Caco-2 (cell line): Measurements from ENCODE around the gene RRBP1. TPM values are rescaled to one million over a fixed set of nuclear protein-coding genes. Genes with fewer than 3 reads are reported as not detected.
A peak's percentile ranks its signal among the peaks of the same experiment; 100 is the strongest.

ENCODE experiments used
- BruUV-seq: library from RNA; stranded (reverse); fragments of 400-500 nt; replicated peaks from 2 replicates; lab custom pipeline; 2021; lab: Mats Ljungman, UMichigan
- CTCF ChIA-PET: fragments of 300-600 bp; sonication (Branson Sonifier 250); formaldehyde crosslinking; loops from one replicate; lab custom pipeline; 2022; ENCODE audit warnings: antibody characterized with exemption; lab: Charles Lee
- POLR2A ChIA-PET: fragments of 300-600 bp; sonication (Branson Sonifier 250); formaldehyde crosslinking; loops from one replicate; lab custom pipeline; 2022; ENCODE audit warnings: antibody characterized with exemption; lab: Charles Lee
- DNase-seq, 2 experiments: peaks; one replicate each; pipeline versions ENCODE4 v3.0.0 to v3.0.0-alpha.2; 2020 to 2022
- H3K27me3 ChIP-seq: replicated peaks from 2 replicates; pipeline ENCODE4 v1.6.0; 2011; ENCODE audit warnings: low read length; ENCODE audit not compliant: control insufficient read depth, insufficient read depth
- H3K36me3 ChIP-seq: 2 replicates; pipeline ENCODE4 v1.5.1; 2011; ENCODE audit warnings: low read length; ENCODE audit not compliant: control insufficient read depth, insufficient read depth
- H3K4me1 ChIP-seq: fragments of 250-450 bp; sonication (Bioruptor Pico); 2 replicates; pipeline ENCODE4 v1.5.1; 2020; ENCODE audit warnings: mild to moderate bottlenecking
- H3K4me3 ChIP-seq: 2 replicates; pipeline ENCODE4 v1.5.1; 2011; ENCODE audit warnings: low read depth, mild to moderate bottlenecking, control low read depth, low read length
- H3K9me3 ChIP-seq: fragments of 250-450 bp; sonication (Bioruptor Pico); 2 replicates; pipeline ENCODE4 v1.5.1; 2020; ENCODE audit warnings: mild to moderate bottlenecking, moderate library complexity
- H3K27ac Mint-ChIP-seq: one replicate; pipeline ENCODE4 v1.8.0; 2022; ENCODE audit warnings: mixed read lengths; ENCODE audit not compliant: unreplicated experiment
- H3K27me3 Mint-ChIP-seq: one replicate; pipeline ENCODE4 v1.8.0; 2022; ENCODE audit warnings: mixed read lengths; ENCODE audit not compliant: insufficient read depth, unreplicated experiment
- H3K36me3 Mint-ChIP-seq: one replicate; pipeline ENCODE4 v1.8.0; 2022; ENCODE audit warnings: mild to moderate bottlenecking, mixed read lengths; ENCODE audit not compliant: insufficient read depth, unreplicated experiment
- H3K4me1 Mint-ChIP-seq: one replicate; pipeline ENCODE4 v1.8.0; 2022; ENCODE audit warnings: low read depth, mixed read lengths; ENCODE audit not compliant: unreplicated experiment
- H3K4me3 Mint-ChIP-seq: one replicate; pipeline ENCODE4 v1.8.0; 2022; ENCODE audit warnings: mild to moderate bottlenecking, moderate library complexity, mixed read lengths; ENCODE audit not compliant: unreplicated experiment
- H3K9me3 Mint-ChIP-seq: one replicate; pipeline ENCODE4 v1.8.0; 2022; ENCODE audit warnings: mixed read lengths; ENCODE audit not compliant: unreplicated experiment
- intact Hi-C: fragments of 100-400 bp; cut with micrococcal nuclease; formaldehyde crosslinking; loops from one replicate; pipeline ENCODE4 v1.10.0; 2022; ENCODE audit not compliant: unreplicated experiment
- total RNA-seq: library from RNA; stranded (reverse); gene quantifications from 2 replicates; pipeline ENCODE4 v1.2.3, GENCODE V29; 2022
- TF ChIP-seq, protein P1 (sequence below), 2 experiments: fragments of 200-600 bp in 1 of 2; IDR thresholded peaks; 1 replicate in 1 of 2; 2 replicates in 1 of 2; pipeline versions ENCODE4 v1.5.1 to v1.8.0; 2011 to 2022; ENCODE audit warnings: antibody characterized with exemption in 1 of 2, control low read depth in 1 of 2, inconsistent platforms in 1 of 2, low read depth in 1 of 2, low read length in 1 of 2, mild to moderate bottlenecking in 1 of 2, moderate library complexity in 1 of 2; ENCODE audit not compliant: insufficient read depth in 1 of 2, severe bottlenecking in 1 of 2, unreplicated experiment in 1 of 2

The RRBP1 gene
- total RNA-seq, 1 experiment from 2014 or later: 758 TPM

GRCh38 chr20:17640146-17640874 is 41.7 kb downstream of the RRBP1 start:
- Mint-ChIP-seq H3K4me1 (peaks cover 6% of the 10 kb centered on the region), H3K9me3 (no peaks in the 10 kb centered on the region), H3K27ac (peak overlapping the region; percentile 24), H3K27me3 (no peaks in the 10 kb centered on the region), H3K36me3 (peaks cover 100% of the 10 kb centered on the region), H3K4me3 (no peak overlapping the region)
- Histone ChIP-seq H3K27me3 (no peaks in the 10 kb centered on the region), H3K36me3 (peaks cover 24% of the 10 kb centered on the region), H3K9me3 (no peaks in the 10 kb centered on the region), H3K4me1 (no peaks in the 10 kb centered on the region), H3K4me3 (no peak overlapping the region)
- BruUV-seq: no TSS peak
- ChIA-PET CTCF (interaction anchor here (1.1 kb wide), 1 partner anchor 9 kb away, joined by 4 read pairs; no protein-coding TSS in a partner anchor), POLR2A (no interaction called here)
- no peak for DNase-seq
- intact Hi-C loops: no loop called here
- TF ChIP-seq, protein P1, sequence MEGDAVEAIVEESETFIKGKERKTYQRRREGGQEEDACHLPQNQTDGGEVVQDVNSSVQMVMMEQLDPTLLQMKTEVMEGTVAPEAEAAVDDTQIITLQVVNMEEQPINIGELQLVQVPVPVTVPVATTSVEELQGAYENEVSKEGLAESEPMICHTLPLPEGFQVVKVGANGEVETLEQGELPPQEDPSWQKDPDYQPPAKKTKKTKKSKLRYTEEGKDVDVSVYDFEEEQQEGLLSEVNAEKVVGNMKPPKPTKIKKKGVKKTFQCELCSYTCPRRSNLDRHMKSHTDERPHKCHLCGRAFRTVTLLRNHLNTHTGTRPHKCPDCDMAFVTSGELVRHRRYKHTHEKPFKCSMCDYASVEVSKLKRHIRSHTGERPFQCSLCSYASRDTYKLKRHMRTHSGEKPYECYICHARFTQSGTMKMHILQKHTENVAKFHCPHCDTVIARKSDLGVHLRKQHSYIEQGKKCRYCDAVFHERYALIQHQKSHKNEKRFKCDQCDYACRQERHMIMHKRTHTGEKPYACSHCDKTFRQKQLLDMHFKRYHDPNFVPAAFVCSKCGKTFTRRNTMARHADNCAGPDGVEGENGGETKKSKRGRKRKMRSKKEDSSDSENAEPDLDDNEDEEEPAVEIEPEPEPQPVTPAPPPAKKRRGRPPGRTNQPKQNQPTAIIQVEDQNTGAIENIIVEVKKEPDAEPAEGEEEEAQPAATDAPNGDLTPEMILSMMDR (IDR thresholded peaks at IDR 0.05; ENCODE audit: insufficient read depth in 1 of 2, low read depth in 1 of 2, low read length in 1 of 2, severe bottlenecking in 1 of 2, unreplicated experiment in 1 of 2): no peak

DNA sequence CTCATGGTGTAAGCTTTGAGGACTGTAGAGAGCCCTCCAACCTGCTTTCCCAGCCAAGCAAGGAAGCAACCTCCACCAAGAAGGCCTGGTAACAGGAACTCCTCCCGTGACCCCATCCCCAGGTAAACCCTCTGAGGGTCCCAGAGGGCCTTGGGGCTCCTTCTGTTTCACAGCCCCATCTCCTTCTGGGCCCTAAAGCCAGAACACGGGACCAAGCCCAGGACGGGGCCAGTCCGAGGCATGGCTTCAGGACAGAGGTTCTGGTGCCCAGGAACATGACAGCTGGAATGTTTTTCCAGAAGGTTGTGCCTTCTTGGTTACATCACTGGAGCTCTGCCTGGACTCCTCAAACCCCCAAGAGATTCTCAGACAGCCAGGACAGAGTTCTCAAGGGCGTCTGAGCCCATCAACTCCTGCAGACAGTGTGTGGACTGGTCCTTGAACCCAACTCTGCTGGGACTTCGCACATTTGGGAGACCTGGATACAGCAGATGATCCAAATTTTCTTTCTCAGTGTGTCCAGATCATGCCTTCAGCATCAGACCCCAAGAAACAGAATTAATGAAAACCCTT is 43.1 kb downstream of the RRBP1 start:
- Mint-ChIP-seq H3K27ac (no peak overlapping the region), H3K4me1 (peaks cover 9% of the 10 kb centered on the region), H3K36me3 (peaks cover 99% of the 10 kb centered on the region), H3K4me3 (no peak overlapping the region), H3K9me3 (no peaks in the 10 kb centered on the region), H3K27me3 (no peaks in the 10 kb centered on the region)
- H3K4me3 ChIP-seq: no peak overlapping the region
- no TSS peak for BruUV-seq
- peaks cover 31% of the 10 kb centered on the region for H3K36me3 ChIP-seq
- ChIA-PET CTCF (interaction anchor here (1.1 kb wide), 1 partner anchor 10 kb away, joined by 4 read pairs; no protein-coding TSS in a partner anchor), POLR2A (no interaction called here)
- H3K9me3 ChIP-seq: no peaks in the 10 kb centered on the region
- intact Hi-C loops: no loop called here
- no peaks in the 10 kb centered on the region for H3K27me3 ChIP-seq
- no peak for DNase-seq
- TF ChIP-seq, protein P1 (IDR thresholded peaks at IDR 0.05; ENCODE audit: insufficient read depth in 1 of 2, low read depth in 1 of 2, low read length in 1 of 2, severe bottlenecking in 1 of 2, unreplicated experiment in 1 of 2): no peak
- no peaks in the 10 kb centered on the region for H3K4me1 ChIP-seq

DNA sequence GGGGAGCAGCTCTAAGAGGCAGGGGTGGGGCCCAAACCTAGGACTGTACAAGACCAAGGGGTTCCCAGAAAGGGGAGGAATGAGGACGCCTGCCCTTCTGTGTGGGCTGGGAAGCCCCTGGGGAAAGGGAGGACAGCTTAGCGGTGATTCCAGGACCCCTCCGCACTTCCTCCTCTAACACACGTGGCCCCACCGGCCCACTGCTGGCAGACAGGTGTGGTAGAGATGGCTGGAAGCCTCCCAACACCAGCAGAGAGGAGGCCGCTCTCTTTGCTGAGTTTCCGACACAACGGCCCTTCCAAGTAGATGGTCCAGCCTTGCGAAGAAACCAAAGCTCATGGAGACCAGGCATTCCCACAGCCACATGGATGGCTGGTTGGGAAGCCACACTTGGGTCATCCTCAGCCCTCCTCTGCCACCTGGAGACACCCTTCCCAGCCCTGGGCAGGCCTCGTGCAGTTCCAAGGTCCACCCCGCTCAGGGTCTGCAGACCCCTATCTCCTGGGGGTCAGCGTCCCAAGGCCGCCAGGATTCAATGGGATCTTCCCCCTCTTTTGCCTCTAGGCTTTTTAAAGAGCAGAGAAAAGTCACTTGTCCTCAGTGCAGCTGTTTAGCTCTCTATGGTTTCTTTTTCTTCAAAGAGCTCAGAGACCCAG is 43.9 kb downstream of the RRBP1 start:
- Mint-ChIP-seq H3K27ac (no peak overlapping the region), H3K4me1 (peaks cover 11% of the 10 kb centered on the region), H3K9me3 (no peaks in the 10 kb centered on the region), H3K4me3 (no peak overlapping the region), H3K36me3 (peaks cover 99% of the 10 kb centered on the region), H3K27me3 (no peaks in the 10 kb centered on the region)
- Histone ChIP-seq H3K9me3 (no peaks in the 10 kb centered on the region), H3K27me3 (no peaks in the 10 kb centered on the region), H3K4me1 (no peaks in the 10 kb centered on the region), H3K36me3 (peaks cover 31% of the 10 kb centered on the region), H3K4me3 (no peak overlapping the region)
- CTCF ChIA-PET: no interaction called here
- POLR2A ChIA-PET: interaction anchor here (0.6 kb wide), 1 partner anchor 90 kb away, joined by 3 read pairs; no protein-coding TSS in a partner anchor
- TF ChIP-seq, protein P1 (IDR thresholded peaks at IDR 0.05; ENCODE audit: insufficient read depth in 1 of 2, low read depth in 1 of 2, low read length in 1 of 2, severe bottlenecking in 1 of 2, unreplicated experiment in 1 of 2): no peak
- intact Hi-C loops: no loop called here
- DNase-seq: no peak
- no TSS peak for BruUV-seq
